ENCODE results near the gene AKTIP.
"Not testable (repeated sequence)": the region's sequence is repeated elsewhere in the genome, so short reads cannot be mapped to it uniquely, and the experiment has no call there.

AKTIP gene

GRCh38 chr16:53515259-53515658 lies 12.2 kb upstream of the AKTIP start:
- no peak for DNase-seq

GRCh38 chr16:53512795-53513194 lies 9.8 kb upstream of the AKTIP start:
- DNase-seq = not testable (repeated sequence)

GRCh38 chr16:53511403-53512280 lies 8.6 kb upstream of the AKTIP start:
- no peak for DNase-seq

- no peak for DNase-seq
Observed at GRCh38 chr16:53511084-53511402, 8.0 kb upstream of the AKTIP start.

GRCh38 chr16:53510704-53511070 lies 7.7 kb upstream of the AKTIP start:
- no peak for DNase-seq

GRCh38 chr16:53509906-53510703 lies 7.1 kb upstream of the AKTIP start:
- peak in 10 of 14 donors; percentile 3 to 46 (median 22) for DNase-seq

GRCh38 chr16:53507464-53508179 lies 4.6 kb upstream of the AKTIP start:
- no peak for DNase-seq

- DNase-seq = no peak
Observed at GRCh38 chr16:53506254-53506653, 3.2 kb upstream of the AKTIP start.

GRCh38 chr16:53504665-53505064 lies 1.7 kb upstream of the AKTIP start:
- no peak for DNase-seq

GRCh38 chr16:53503991-53504663 lies 1.1 kb upstream of the AKTIP start:
- DNase-seq = peak in 11 of 14 donors; percentile 28 to 68 (median 56)

- DNase-seq = peak; percentile 93 to 100 (median 100)
Observed at GRCh38 chr16:53503270-53503923, 388 bp upstream of the AKTIP start.

- no peak for DNase-seq
Observed at GRCh38 chr16:53501216-53501859, 1.7 kb downstream of the AKTIP start.

- DNase-seq = no peak
Observed at GRCh38 chr16:53498984-53499383, 4.0 kb downstream of the AKTIP start.

GRCh38 chr16:53495325-53495724 lies 7.7 kb downstream of the AKTIP start:
- no peak for DNase-seq

GRCh38 chr16:53494636-53495035 lies 8.4 kb downstream of the AKTIP start:
- no peak for DNase-seq

GRCh38 chr16:53492503-53492902 lies 10.5 kb downstream of the AKTIP start:
- DNase-seq = no peak

- DNase-seq = no peak
Observed at GRCh38 chr16:53489755-53490154, 13.3 kb downstream of the AKTIP start.

- DNase-seq = no peak
Observed at GRCh38 chr16:53486230-53486629, 16.8 kb downstream of the AKTIP start.

- DNase-seq = no peak
Observed at GRCh38 chr16:53484542-53484941, 18.5 kb downstream of the AKTIP start.

GRCh38 chr16:53482123-53482522 lies 20.9 kb downstream of the AKTIP start:
- DNase-seq = no peak

- no peak for DNase-seq
Observed at GRCh38 chr16:53480394-53480793, 22.6 kb downstream of the AKTIP start.
